HG03097 (cell line): ENCODE data around the gene AHCYL2.
"Not testable (repeated sequence)": the region's sequence is repeated elsewhere in the genome, so short reads cannot be mapped to it uniquely, and the experiment has no call there.

Experiments used
- ATAC-seq: cut with Tn5 transposase; IDR thresholded peaks from one replicate; pipeline ENCODE4 v1.9.1; 2021; ENCODE audit not compliant: unreplicated experiment, low FRiP score

AHCYL2 gene

GRCh38 chr7:129343099-129343700, 118.4 kb downstream of the AHCYL2 start:
- no peak for ATAC-seq

GRCh38 chr7:129347330-129347729, 122.5 kb downstream of the AHCYL2 start:
- ATAC-seq: no peak

- no peak for ATAC-seq
Measured at GRCh38 chr7:129348023-129348740, 123.4 kb downstream of the AHCYL2 start.

GRCh38 chr7:129351320-129351719, 126.5 kb downstream of the AHCYL2 start:
- ATAC-seq: no peak

GRCh38 chr7:129353104-129353503, 128.3 kb downstream of the AHCYL2 start:
- ATAC-seq: not testable (repeated sequence)

- no peak for ATAC-seq
Measured at GRCh38 chr7:129354428-129355157, 129.8 kb downstream of the AHCYL2 start.

GRCh38 chr7:129356176-129356575, 131.3 kb downstream of the AHCYL2 start:
- no peak for ATAC-seq

GRCh38 chr7:129359176-129359575, 134.3 kb downstream of the AHCYL2 start:
- no peak for ATAC-seq

- ATAC-seq: no peak
Measured at GRCh38 chr7:129359638-129360037, 134.8 kb downstream of the AHCYL2 start.

GRCh38 chr7:129361771-129362170, 136.9 kb downstream of the AHCYL2 start:
- ATAC-seq: no peak

- no peak for ATAC-seq
Measured at GRCh38 chr7:129362496-129362895, 137.7 kb downstream of the AHCYL2 start.

- ATAC-seq: peak; percentile 9
Measured at GRCh38 chr7:129367349-129367699, 142.5 kb downstream of the AHCYL2 start.

GRCh38 chr7:129367700-129368388, 143.0 kb downstream of the AHCYL2 start:
- peak; percentile 60 for ATAC-seq

- peak; percentile 46 for ATAC-seq
Measured at GRCh38 chr7:129368389-129368986, 143.7 kb downstream of the AHCYL2 start.

- not testable (repeated sequence) for ATAC-seq
Measured at GRCh38 chr7:129369447-129369846, 144.6 kb downstream of the AHCYL2 start.

- no peak for ATAC-seq
Measured at GRCh38 chr7:129370812-129371211, 146.0 kb downstream of the AHCYL2 start.

- ATAC-seq: no peak
Measured at GRCh38 chr7:129371487-129371886, 146.7 kb downstream of the AHCYL2 start.

- ATAC-seq: no peak
Measured at GRCh38 chr7:129373651-129374428, 149.0 kb downstream of the AHCYL2 start.

- ATAC-seq: no peak
Measured at GRCh38 chr7:129375141-129375938, 150.5 kb downstream of the AHCYL2 start.
